GM12874 (cell line): ENCODE data around the gene QSER1.

Source experiments
- TF ChIP-seq, protein P1 (sequence below): IDR thresholded peaks from 2 replicates; pipeline ENCODE4 v1.5.1; 2011; ENCODE audit warnings: low read depth, mild to moderate bottlenecking, control low read depth, low read length, moderate library complexity; ENCODE audit not compliant: insufficient read depth

The QSER1 gene

DNA sequence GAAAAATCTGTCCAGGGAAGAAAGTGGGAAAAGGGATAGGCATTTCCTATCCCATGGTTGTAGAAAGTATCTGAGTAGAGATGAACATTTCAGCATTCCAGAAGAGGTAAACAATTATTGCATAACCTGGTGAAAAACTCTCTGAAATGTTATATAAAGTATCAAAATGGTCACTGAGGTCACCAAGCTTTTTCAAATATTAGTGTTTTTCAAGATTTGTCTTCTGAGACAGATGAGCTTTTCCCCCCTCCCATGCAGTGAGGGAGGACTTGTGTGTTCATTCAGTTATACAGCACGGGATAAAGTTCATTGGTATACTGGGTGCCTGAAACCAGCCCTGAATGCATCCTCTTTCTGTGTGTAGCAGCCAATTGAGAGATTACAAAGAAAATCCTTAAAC, 121.1 kb downstream of the QSER1 start:
- TF ChIP-seq, protein P1, sequence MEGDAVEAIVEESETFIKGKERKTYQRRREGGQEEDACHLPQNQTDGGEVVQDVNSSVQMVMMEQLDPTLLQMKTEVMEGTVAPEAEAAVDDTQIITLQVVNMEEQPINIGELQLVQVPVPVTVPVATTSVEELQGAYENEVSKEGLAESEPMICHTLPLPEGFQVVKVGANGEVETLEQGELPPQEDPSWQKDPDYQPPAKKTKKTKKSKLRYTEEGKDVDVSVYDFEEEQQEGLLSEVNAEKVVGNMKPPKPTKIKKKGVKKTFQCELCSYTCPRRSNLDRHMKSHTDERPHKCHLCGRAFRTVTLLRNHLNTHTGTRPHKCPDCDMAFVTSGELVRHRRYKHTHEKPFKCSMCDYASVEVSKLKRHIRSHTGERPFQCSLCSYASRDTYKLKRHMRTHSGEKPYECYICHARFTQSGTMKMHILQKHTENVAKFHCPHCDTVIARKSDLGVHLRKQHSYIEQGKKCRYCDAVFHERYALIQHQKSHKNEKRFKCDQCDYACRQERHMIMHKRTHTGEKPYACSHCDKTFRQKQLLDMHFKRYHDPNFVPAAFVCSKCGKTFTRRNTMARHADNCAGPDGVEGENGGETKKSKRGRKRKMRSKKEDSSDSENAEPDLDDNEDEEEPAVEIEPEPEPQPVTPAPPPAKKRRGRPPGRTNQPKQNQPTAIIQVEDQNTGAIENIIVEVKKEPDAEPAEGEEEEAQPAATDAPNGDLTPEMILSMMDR: no peak

DNA sequence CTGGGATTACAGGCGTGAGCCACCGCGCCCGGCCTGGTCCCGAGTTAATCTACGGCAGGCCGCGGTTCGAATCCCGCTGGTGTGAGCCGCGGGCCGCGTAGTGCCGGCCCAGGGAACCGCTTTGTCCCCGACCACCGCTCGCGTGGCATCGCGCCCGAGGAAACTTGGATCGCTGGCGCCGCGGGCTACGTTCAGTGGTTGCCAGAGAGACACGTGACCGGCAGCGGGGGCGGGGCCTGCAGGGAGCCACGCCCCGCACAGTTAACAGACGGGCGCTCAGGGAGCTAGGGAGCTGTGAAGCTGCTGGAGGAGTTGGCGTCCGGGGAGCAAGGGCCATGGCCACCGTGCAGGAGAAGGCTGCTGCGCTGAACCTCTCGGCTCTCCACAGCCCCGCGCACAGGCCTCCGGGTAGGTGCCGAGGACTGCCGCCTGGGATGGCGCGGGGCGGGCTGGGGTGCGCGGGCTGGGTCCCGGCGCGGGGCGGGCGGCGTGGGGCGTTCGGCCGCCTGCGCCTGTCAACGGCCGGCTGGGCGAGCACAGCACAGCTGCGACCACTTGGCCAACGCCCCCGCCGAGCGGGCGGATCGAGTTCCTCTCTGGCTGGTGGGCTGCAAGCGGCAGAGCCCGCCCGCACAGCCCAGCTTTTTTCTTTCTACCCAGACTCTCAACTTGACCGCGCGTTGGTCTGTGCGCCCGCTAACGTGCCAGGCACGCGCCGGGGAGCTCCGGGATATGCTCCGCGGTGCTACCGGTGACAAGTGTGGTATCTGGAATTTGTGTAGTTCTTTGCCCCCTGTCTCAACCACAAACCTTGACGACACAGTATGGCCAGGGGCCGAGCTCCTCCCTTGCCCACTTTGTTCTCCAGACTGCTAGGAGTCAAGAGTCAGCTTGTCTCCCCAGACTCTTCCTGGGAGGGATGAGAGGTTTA, 123.3 kb downstream of the QSER1 start, which contains the start of gene DEPDC7:
Gene DEPDC7 (plus strand): TSS at position 258 of the 931 bp plus-strand sequence. CDS start 78 bp downstream, at position 336.
- TF ChIP-seq, protein P1: no peak

DNA sequence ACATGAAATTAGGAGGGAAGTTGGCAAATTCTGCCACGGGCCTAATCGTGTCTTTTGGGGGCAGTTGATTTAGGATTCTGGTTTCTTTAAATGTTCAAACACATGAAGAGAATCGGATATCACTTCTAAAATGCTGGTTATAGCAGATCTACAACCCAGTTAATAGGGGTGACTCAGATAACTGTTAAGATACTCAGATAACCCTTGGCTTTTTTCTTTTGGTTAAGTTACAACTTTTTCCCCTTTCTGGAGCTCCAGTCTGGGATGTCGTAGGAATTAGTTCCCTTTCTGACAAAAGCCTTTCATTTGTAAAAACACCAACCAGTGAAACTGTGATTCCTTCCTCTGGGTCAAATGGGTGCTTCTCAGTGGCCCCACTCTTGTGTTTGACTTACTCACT, 124.0 kb downstream of the QSER1 start:
- TF ChIP-seq, protein P1: no peak

DNA sequence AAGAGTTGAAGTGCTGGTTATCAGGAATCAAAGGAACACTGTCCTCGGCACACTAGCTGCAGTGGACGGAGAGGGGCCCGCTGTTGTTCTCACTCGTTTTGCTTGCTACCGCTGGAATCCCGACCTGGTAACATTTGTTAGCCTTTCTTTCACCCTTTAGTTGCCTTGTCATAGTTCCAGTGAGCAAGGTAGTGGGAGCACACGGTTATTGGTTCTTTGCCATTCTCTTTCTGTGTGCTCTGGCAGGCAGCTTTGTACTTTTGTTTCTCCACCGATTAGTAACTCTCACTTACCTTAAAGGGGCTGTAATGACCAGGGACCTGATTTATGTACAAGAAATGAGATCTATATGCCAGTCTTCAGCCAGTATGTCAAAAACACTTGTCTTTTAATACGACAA, 124.9 kb downstream of the QSER1 start:
- TF ChIP-seq, protein P1: no peak

DNA sequence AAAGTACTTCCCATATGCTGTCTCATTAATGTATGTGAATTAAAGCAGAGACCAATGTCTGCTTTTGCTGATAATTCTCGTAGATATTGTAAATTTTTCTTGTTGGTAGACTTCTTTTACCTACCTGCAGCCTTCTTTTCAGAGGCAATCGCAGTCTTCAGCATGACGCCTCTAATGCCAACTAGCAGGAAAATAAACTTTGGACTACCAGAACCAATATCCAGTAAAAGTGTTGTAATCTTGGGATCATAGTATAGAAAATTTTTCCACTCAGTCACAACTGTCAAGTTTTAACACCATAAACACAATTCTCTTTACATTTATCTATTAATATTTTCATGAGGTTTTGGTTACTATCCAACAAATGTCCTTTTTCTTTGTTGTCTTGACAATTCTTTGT, 125.4 kb downstream of the QSER1 start:
- TF ChIP-seq, protein P1: no peak

DNA sequence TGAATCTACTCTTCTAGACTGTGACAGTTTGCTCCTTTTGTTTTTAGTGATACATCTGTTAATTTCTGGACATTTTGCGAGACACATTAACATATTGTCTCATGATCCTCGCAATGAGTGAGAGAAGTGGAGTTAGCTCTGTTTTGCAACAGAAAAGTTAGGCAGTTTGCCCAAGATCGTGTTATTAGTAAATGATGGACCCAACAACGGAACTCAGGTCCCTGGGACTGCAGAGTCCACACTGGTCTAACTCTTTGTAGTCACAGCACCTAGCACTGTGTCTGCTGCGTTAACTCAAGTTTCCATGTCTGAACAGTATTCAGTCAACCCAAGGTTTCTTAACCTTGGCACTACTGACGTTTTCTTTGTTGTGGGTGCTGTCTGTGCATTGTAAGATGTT, 126.2 kb downstream of the QSER1 start:
- TF ChIP-seq, protein P1: no peak

DNA sequence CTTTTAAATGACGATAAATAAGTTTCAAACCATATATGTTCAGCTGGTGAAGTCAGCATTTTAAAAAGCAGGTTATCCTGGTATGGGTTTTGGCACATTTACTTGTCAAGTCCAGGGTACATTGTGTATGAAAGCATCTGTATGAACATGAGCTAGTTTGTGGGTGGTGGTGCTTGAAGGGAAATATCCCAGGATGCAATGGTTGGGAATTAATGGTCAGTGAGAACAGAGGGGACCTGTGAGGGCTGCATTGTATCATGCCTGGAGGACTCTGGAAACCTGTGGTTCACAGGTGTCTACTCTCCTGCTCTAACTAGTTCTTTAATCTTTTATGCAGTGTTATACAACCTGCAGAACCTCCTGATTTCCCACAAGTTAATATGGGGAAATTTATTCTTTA, 128.9 kb downstream of the QSER1 start:
- TF ChIP-seq, protein P1: no peak
